Activated CD8-positive, alpha-beta memory T cell treated with anti-CD3 and anti-CD28 coated beads, Interleukin-2, amount 50 U/mL, for 48 hours (primary cell): ENCODE data around the gene ACAP1.
"Not testable (repeated sequence)": the region's sequence is repeated elsewhere in the genome, so short reads cannot be mapped to it uniquely, and the experiment has no call there.

Source experiments
- DNase-seq: peaks from one replicate; pipeline ENCODE4 v3.0.0-alpha.2; 2020

ACAP1 gene

GRCh38 chr17:7356756-7357155 is 20.4 kb downstream of the ACAP1 start:
- DNase-seq, result no peak

- no peak for DNase-seq
These were observed 21.1 kb downstream of the ACAP1 start for GRCh38 chr17:7357381-7357780.

DNA sequence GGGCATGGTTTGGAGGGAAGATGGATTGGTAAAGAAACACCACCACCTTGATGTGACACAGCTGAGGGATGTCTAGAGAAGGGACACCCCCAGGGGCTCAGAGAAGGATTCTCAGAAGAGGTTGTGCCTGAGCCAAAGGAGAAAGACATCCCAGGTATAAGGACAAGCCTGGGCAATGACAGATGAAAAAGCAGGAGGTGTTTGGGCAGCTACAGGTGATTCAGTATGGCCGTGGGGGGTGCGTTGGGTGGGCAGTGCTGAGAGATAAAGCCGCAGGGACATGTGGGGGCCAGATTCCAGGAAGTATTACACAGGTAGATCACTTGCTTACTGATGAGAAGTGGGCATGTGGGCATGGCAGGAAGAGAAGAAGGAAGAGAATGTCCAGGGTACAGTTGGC is 25.6 kb downstream of the ACAP1 start:
- no peak for DNase-seq

- no peak for DNase-seq
These were observed 27.0 kb downstream of the ACAP1 start for GRCh38 chr17:7363311-7363710.

DNA sequence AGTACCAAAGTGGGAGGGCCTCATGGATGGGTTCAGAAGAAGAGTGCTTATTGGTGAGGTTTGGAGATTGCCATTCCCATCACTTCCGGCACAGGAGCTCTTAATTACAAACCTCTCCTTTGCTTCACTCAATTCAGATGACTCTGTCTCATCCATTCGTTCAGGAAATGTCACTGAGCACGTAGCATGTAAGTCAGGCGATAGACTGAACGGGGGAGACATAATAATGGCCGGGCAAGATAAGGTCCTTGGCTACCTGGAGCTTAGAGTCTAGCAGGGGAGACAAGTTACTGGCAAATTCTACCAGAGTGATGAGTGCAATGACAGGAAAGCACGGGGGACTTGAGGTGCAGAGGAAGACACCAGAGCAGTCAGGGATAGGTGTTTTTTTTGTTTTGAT is 29.6 kb downstream of the ACAP1 start:
- not testable (repeated sequence) for DNase-seq

GRCh38 chr17:7367083-7367482 is 30.8 kb downstream of the ACAP1 start:
- no peak for DNase-seq

DNA sequence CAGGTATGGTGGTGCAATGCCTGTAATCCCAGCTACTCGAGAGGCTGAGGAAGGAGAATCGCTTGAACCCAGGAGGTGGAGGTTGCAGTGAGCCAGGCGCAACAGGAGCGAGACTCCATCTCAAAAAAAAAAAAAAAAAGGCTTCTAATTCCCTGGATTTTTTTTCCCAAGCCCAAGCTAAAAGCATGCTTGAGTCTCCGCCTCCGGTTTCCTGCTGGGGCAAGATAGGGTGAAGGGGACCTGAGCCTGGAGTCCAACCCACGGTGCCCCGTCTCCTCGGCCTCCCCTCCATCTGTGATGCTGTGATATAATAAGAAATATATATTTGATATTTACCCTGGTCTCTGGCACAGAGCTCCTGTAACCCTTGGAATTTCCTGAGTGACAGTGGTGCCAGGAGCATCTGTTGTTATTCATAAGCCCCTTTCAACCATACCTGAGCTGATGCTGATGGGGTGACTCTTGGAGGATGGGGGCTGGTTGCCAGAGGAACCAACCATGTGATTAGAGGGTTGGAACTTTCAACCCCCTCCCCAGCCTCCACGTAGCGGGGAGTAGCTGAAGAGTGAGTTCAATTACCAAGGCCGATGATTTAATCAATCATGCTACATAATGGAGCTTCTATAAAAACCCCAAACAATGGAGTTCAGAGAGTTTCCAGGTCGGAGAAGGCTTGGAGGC is 31.7 kb downstream of the ACAP1 start:
- DNase-seq, result no peak

DNA sequence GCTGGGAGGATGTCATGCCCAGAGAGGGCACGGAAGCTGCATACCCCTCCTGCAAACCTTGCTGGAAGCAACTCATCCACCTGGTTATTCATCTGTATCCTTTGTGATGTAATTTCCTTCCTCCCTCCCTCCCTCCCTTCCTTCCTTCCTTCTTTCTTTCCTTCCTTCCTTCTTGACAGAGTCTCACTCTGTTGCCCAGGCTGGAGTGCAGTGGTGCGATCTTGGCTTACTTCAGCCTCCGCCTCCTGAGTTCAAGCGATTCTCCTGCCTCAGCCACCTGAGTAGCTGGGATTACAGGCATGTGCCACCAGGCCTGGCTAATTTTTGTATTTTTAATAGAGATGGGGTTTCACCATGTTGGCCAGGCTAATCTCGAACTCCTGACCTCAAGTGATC is 32.3 kb downstream of the ACAP1 start:
- DNase-seq, result not testable (repeated sequence)

- DNase-seq, result no peak
These were observed 33.5 kb downstream of the ACAP1 start for GRCh38 chr17:7369825-7370224.

DNA sequence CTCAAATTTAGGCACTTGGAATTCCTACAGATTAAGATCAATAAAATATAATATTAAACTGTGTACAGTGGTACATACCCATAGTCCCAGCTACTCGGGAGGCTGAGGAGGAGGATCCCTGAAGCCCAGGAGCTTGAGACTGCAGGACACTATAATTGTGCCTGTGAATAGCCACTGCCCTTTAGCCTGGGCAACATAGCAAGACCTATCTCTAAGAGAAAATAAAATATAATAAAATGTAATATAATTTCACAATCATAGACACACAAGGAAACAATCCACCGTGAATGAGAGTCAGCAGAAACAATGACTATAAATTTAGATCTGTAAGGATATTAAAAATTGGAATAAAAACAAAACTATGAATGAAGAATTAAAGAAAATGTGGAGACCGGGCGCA is 34.5 kb downstream of the ACAP1 start:
- no peak for DNase-seq

DNA sequence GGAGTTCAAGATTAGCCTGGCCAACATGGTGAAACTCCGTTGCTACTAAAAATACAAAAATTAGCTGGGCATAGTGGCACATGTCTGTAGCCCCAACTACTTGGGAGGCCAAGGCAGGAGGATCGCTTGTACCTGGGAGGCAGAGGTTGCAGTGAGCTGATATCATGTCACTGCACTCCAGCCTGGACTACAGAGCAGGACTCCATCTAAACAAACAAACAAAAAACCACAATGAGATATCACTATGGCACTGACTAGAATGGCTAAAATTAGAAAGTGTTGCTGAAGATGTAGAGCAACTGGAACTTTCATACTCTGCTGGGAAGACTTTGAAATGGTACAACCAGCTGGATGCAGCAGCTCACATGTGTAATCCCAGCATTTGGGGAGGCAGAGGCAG is 38.0 kb downstream of the ACAP1 start:
- DNase-seq, result no peak

- DNase-seq, result no peak
These were observed 42.8 kb downstream of the ACAP1 start for GRCh38 chr17:7379134-7379533.

DNA sequence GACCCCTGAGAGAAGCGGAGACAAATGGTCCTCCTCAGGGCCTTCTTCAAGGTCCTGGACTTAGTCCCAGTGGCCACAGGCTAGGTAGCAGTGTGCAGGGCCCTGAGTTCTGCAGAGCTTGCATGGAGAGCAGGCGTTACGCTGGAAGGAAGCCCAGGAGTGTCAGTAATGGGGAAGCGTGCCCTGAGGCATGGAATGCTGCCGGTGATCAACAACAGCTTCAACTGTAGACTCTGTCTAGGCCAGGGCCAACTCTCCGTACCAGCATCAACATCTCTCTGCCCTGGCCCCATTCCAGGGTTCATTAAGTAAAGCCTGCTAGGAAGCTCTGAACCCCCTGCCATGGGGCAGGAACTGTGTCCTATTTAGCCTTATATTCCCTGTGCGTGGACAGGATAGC is 44.0 kb downstream of the ACAP1 start:
- DNase-seq, result no peak

DNA sequence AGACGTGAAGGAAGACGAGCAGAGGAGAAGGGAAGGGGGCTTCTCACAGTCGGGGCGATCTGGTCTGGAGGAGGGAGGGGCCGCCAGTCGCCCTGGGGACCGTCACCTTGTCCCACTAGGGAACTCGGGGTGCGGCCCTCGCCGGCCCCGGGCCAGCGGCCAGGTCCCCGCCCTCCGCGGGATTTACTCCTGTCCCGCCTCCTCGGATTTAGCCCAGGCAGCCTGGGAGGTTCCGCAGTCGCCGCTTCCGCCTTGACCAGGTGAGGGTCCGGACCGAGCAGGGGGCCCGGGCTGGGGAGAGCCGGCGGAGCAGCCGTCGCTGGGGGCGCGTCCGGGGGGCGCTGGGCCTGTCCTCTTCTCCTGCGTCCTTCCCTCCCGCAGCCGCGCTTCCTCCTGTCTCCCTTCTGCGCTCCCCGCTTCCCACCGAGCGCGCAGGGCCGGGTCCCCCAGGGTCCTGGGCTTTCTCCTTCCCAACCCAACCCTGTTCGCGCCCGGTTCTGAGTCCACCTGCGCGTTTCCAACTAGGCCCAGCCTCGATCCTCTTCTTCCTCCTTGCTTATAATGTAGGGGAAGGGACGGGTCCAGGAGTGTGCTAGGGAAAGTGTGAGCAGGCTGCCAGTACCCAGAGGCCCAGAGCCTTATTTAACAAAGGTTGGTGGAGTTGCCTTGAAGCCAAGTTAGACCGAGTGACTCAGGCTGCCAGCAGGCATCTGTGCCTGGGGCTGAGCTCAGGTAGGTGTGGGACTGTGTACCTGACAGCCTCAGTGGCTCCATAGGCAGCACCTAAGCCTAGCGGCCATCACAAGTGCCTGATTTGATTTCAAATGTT is 44.7 kb downstream of the ACAP1 start, which contains the start of gene TNK1:
TNK1 (plus strand) TSS at position 235 of the 829 bp plus-strand sequence. CDS start 1,838 bp downstream, outside the sequence.
- no peak for DNase-seq

DNA sequence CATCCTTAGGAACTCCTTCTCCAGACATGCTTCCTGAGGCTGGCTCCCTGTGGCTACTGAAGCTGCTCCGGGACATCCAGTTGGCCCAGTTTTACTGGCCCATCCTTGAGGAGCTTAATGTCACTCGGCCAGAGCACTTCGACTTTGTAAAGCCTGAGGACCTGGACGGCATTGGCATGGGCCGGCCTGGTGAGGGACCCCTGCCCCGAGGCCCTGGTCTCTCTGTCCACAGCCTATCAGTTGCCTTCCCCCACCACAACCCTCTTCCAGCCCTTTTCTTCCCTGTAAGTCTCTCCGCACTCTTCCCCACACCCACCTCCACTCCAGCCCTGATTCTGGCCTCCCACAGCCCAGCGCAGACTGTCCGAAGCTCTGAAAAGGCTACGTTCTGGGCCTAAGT is 46.6 kb downstream of the ACAP1 start:
- no peak for DNase-seq

DNA sequence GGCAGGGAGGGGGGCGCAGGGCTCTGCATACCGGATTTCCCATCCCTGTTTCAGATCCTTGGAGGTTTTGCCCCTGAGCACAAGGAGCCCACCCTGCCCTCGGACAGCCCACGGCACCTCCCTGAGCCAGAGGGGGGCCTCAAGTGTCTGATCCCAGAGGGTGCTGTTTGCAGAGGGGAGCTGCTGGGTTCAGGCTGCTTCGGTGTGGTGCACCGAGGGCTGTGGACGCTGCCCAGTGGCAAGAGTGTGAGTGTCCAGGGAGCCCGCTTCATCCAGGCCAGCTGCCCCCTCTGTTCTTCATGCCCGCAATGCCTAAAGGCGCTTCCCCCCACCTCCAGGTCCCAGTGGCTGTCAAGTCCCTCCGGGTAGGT is 47.0 kb downstream of the ACAP1 start:
- DNase-seq, result no peak

- peak; percentile 89 for DNase-seq
These were observed 47.6 kb downstream of the ACAP1 start for GRCh38 chr17:7383742-7384488.

- no peak for DNase-seq
These were observed 48.3 kb downstream of the ACAP1 start for GRCh38 chr17:7384489-7385081.

DNA sequence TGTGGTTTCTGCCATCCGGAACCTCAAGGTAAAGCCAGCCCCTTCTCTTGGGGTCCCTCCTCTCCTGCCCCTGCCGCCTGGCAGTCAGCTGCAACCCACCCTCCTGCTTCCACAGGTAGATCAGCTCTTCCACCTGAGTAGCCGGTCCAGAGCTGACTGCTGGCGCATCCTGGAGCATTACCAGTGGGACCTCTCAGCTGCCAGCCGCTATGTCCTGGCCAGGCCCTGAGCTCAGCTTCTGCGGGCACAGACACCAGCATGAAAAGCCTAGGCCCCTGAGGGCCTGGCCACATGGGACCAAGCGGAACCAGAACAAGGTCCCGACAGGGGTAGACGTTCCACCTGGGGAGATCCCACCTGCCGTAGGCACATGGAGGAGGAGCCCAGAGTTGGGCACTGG is 52.5 kb downstream of the ACAP1 start:
- DNase-seq, result no peak

- DNase-seq, result no peak
These were observed 53.9 kb downstream of the ACAP1 start for GRCh38 chr17:7389924-7390910.

GRCh38 chr17:7391307-7391706 is 55.0 kb downstream of the ACAP1 start:
- DNase-seq, result no peak
